Loucy (cell line): ENCODE results near the gene MRGPRX1.
"Not testable (repeated sequence)": the region's sequence is repeated elsewhere in the genome, so short reads cannot be mapped to it uniquely, and the experiment has no call there.

Experiments used
- H2AFZ ChIP-seq: fragments of 200-600 bp; sonication (generic); 2 replicates; pipeline ENCODE4 v1.6.0; 2016; ENCODE audit warnings: antibody characterized with exemption, mild to moderate bottlenecking, low read length, moderate library complexity
- H3F3A ChIP-seq: fragments of 200-600 bp; 2 replicates; pipeline ENCODE4 v1.6.0; 2016; ENCODE audit warnings: antibody characterized with exemption, low read depth, mild to moderate bottlenecking
- H3K27me3 ChIP-seq: fragments of 200-600 bp; sonication (generic); 2 replicates; pipeline ENCODE4 v1.6.1; 2014; ENCODE audit warnings: low read length, mild to moderate bottlenecking; ENCODE audit not compliant: insufficient read depth, poor library complexity, severe bottlenecking
- H3K36me3 ChIP-seq: fragments of 200-600 bp; sonication (generic); 2 replicates; pipeline ENCODE4 v1.6.1; 2016; ENCODE audit warnings: low read length; ENCODE audit not compliant: insufficient read depth
- H3K4me1 ChIP-seq: fragments of 200-600 bp; sonication (generic); 2 replicates; pipeline ENCODE4 v1.5.1; 2014; ENCODE audit warnings: low read length, mild to moderate bottlenecking; ENCODE audit not compliant: insufficient read depth, poor library complexity, severe bottlenecking
- H3K4me2 ChIP-seq: fragments of 200-600 bp; sonication (generic); 2 replicates; pipeline ENCODE4 v1.6.0; 2014; ENCODE audit warnings: antibody characterized with exemption, low read length, low read depth, mild to moderate bottlenecking; ENCODE audit not compliant: poor library complexity, severe bottlenecking
- H3K4me3 ChIP-seq: fragments of 200-600 bp; sonication (generic); 2 replicates; pipeline ENCODE4 v1.5.1; 2014; ENCODE audit warnings: low read length, mild to moderate bottlenecking, mixed read lengths; ENCODE audit not compliant: poor library complexity, severe bottlenecking
- H3K79me2 ChIP-seq: fragments of 200-600 bp; sonication (generic); 2 replicates; pipeline ENCODE4 v1.6.1; 2014; ENCODE audit warnings: low read length; ENCODE audit not compliant: insufficient read depth
- H3K9ac ChIP-seq: fragments of 200-600 bp; sonication (generic); 2 replicates; pipeline ENCODE4 v1.6.0; 2014; ENCODE audit warnings: mild to moderate bottlenecking, low read depth, low read length, moderate library complexity; ENCODE audit not compliant: poor library complexity, severe bottlenecking
- H3K9me2 ChIP-seq: fragments of 200-600 bp; sonication (generic); replicated peaks from 2 replicates; pipeline ENCODE4 v1.6.1; 2016; ENCODE audit warnings: low read depth, low read length, mixed read lengths
- H3K9me3 ChIP-seq: fragments of 200-600 bp; sonication (generic); 2 replicates; pipeline ENCODE4 v1.6.1; 2014; ENCODE audit warnings: mild to moderate bottlenecking, antibody characterized with exemption, low read length, low read depth; ENCODE audit not compliant: insufficient read depth
- H4K20me1 ChIP-seq: fragments of 200-600 bp; sonication (generic); 2 replicates; pipeline ENCODE4 v1.6.0; 2014; ENCODE audit warnings: antibody characterized with exemption, low read length, mild to moderate bottlenecking; ENCODE audit not compliant: insufficient read depth, poor library complexity, severe bottlenecking
- CTCF ChIP-seq: fragments of 200-600 bp; sonication (generic); conservative IDR thresholded peaks from 2 replicates; pipeline ENCODE4 v1.5.1; 2014; ENCODE audit warnings: mild to moderate bottlenecking, antibody characterized with exemption, low read length
- EZH2phosphoT487 ChIP-seq: fragments of 200-600 bp; IDR thresholded peaks from 2 replicates; pipeline ENCODE4 v1.6.1; 2018; ENCODE audit warnings: antibody characterized with exemption, mild to moderate bottlenecking, moderate library complexity, borderline replicate concordance

MRGPRX1 gene

GRCh38 chr11:18907391-18907790 lies 31.8 kb downstream of the MRGPRX1 start:
- no peak overlapping the region for H2AFZ ChIP-seq
- H3K9me2 ChIP-seq: no peaks in the 10 kb centered on the region
- H3K9ac ChIP-seq: no peak overlapping the region
- no peaks in the 10 kb centered on the region for H3K79me2 ChIP-seq
- no peaks in the 10 kb centered on the region for H3K36me3 ChIP-seq
- no peak overlapping the region for H3K4me3 ChIP-seq
- no peaks in the 10 kb centered on the region for H4K20me1 ChIP-seq
- H3K9me3 ChIP-seq: no peaks in the 10 kb centered on the region
- TF ChIP-seq EZH2phosphoT487 (no peak), CTCF (no peak)
- H3K4me1 ChIP-seq: no peaks in the 10 kb centered on the region
- no peaks in the 10 kb centered on the region for H3F3A ChIP-seq
- no peaks in the 10 kb centered on the region for H3K27me3 ChIP-seq
- no peak overlapping the region for H3K4me2 ChIP-seq

DNA sequence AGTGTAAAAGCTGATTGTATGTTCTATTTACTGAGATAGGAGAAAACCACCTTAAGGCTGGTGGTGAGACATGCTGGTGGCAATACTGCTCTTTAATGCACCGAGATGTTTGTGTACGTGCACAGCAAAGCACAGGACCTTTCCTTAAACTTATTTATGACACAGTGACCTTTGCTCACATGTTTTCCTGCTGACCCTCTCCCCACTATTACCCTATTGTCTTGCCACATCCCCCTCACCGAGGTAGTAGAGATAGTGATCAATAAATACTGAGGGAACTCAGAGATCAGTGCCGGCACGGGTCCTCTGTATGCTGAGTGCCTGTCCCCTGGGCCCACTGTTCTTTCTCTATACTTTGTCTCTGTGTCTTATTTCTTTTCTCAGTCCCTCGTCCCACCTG lies 38.6 kb downstream of the MRGPRX1 start:
- not testable (repeated sequence) for H3K4me1 ChIP-seq, H3K9ac ChIP-seq, H3K27me3 ChIP-seq, H3K79me2 ChIP-seq, H3K9me3 ChIP-seq, H3K4me3 ChIP-seq, H3K9me2 ChIP-seq, H2AFZ ChIP-seq, H3F3A ChIP-seq, H3K4me2 ChIP-seq, H3K36me3 ChIP-seq, H4K20me1 ChIP-seq

GRCh38 chr11:18900151-18900611 lies 39.0 kb downstream of the MRGPRX1 start:
- H4K20me1 ChIP-seq, H3K9ac ChIP-seq, H3K79me2 ChIP-seq, H3K36me3 ChIP-seq, H3K4me3 ChIP-seq, H3K27me3 ChIP-seq, H3K9me2 ChIP-seq, H2AFZ ChIP-seq, H3F3A ChIP-seq, H3K4me1 ChIP-seq, H3K4me2 ChIP-seq, H3K9me3 ChIP-seq: not testable (repeated sequence)

DNA sequence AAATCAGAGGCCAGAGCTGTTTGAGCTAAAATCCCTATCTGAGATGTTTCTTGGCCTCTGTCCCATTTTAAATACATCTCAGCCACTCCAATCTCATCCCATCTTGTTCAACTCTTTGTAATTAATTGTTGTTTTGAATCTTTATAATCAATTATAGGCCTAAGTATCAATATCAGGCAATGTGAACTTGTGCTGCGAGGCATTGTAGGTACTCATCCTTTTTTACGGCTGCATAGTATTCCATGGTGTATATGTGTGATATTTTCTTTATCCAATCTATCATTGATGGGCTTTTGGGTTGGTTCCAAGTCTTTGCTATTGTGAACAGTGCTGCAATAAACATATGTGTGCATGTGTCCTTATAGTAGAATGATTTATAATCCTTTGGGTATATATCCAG lies 47.5 kb downstream of the MRGPRX1 start:
- not testable (repeated sequence) for H3K4me2 ChIP-seq, H3K4me3 ChIP-seq, H3K9me2 ChIP-seq, H3K27me3 ChIP-seq, H3K36me3 ChIP-seq, H3K4me1 ChIP-seq, H3K9ac ChIP-seq, H2AFZ ChIP-seq, H3F3A ChIP-seq, H3K9me3 ChIP-seq, H4K20me1 ChIP-seq, H3K79me2 ChIP-seq

DNA sequence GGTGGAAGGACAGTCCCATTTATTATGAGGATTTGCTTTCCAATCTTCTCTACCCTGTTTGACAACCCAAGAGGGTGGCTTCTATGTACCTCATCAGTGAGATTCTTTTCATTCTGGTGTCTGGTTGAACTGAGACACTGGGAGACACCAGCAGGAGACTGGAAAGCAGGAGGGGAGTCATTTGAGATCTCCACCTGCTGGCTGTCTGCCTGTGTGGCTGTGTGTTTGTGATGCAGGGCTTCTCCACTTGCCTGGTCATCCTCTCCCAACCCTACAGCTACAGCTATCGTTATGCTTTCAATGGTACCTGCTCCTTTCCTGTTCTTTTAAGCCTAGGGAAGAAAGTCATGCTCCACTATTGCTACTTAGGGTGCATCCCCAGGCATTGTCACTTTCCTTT lies 48.6 kb downstream of the MRGPRX1 start:
- H3K4me1 ChIP-seq: no peaks in the 10 kb centered on the region
- no peaks in the 10 kb centered on the region for H4K20me1 ChIP-seq
- H3K27me3 ChIP-seq: no peaks in the 10 kb centered on the region
- no peaks in the 10 kb centered on the region for H3K9me3 ChIP-seq
- no peak overlapping the region for H3K4me2 ChIP-seq
- no peak overlapping the region for H2AFZ ChIP-seq
- H3K36me3 ChIP-seq: no peaks in the 10 kb centered on the region
- no peak overlapping the region for H3K9ac ChIP-seq
- no peaks in the 10 kb centered on the region for H3F3A ChIP-seq
- H3K4me3 ChIP-seq: no peak overlapping the region
- H3K9me2 ChIP-seq: no peaks in the 10 kb centered on the region
- TF ChIP-seq EZH2phosphoT487 (no peak), CTCF (no peak)
- H3K79me2 ChIP-seq: no peaks in the 10 kb centered on the region
